ENCODE measurements around the gene HIC1. TPM values are rescaled to one million over a fixed set of nuclear protein-coding genes. Genes with fewer than 3 reads are reported as not detected.

The HIC1 gene
- polyA plus RNA-seq, 3 donors: 0.13 to 14.2 (median 0.30) TPM

DNA sequence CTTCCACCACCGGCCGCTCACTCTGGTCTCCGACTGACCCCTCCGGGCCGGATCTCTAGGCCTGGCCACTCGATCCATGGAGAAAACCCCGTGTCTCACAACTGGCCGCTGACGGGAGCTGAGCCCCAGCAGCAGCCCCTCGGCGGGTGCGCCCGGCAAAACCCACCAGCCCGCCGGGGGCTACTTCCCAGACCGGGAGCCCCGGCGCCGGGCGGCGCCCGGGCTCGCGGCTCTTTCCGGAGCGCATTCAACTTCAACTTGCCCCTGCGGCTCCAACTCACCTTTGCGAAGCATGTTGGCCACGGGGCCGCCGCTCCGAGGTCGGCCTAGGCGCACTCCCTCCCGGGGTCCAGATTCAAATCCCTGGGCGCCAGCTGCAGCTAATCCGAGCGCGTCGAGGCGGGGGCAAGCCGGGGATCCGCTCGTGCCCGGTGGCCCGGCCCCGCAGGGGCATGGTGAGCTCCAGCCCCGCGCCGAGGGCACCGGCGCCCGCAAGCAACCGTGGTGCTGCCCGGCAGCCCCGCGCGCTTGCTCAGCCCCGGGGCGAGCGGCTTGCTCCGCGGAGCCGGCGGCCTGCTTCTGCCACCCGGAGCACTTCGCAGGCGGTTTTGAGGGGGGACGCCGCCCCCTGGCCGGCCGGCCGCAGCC is 30.2 kb upstream of the HIC1 start:
- peak overlapping the region; percentile 32 for H3K9ac ChIP-seq (ENCODE audit: insufficient read depth, low read length, poor library complexity, severe bottlenecking)
- H2AFZ ChIP-seq (ENCODE audit: insufficient read depth, low read depth, low read length, poor library complexity, severe bottlenecking): peak overlapping the region; percentile 77
- H3K27ac Mint-ChIP-seq: peak overlapping the region in 1 of 7 donors; percentile 45
- H3K27ac ChIP-seq (ENCODE audit: low read depth in 1 of 2, low read length in 2 of 2): no peak overlapping the region
- no peaks in the 10 kb centered on the region for H3K36me3 ChIP-seq (replicated peaks in 1 of 2; ENCODE audit: control insufficient read depth in 1 of 2, insufficient read depth in 2 of 2, low read length in 2 of 2)
- peaks cover 28% of the 10 kb centered on the region for H3K4me1 Mint-ChIP-seq
- peak overlapping the region; percentile 22 to 75 (median 29) for H3K4me3 ChIP-seq (replicated peaks in 1 of 3; ENCODE audit: low read depth in 2 of 3, low read length in 3 of 3)
- no peaks in the 10 kb centered on the region for H3K79me2 ChIP-seq (ENCODE audit: insufficient read depth, low read length)
- H4K20me1 ChIP-seq (ENCODE audit: insufficient read depth, low read length): no peaks in the 10 kb centered on the region
- peaks cover 66 to 96% (median 81%) of the 10 kb centered on the region in 3 donors for H3K27me3 Mint-ChIP-seq (ENCODE audit: low read depth in 3 of 3)
- intact Hi-C loops (cut with micrococcal nuclease): loop anchor here in 1 of 2 donors (10.0 kb wide), 1 partner anchor 140 kb away; no protein-coding TSS in a partner anchor
- TF ChIP-seq, protein P1, sequence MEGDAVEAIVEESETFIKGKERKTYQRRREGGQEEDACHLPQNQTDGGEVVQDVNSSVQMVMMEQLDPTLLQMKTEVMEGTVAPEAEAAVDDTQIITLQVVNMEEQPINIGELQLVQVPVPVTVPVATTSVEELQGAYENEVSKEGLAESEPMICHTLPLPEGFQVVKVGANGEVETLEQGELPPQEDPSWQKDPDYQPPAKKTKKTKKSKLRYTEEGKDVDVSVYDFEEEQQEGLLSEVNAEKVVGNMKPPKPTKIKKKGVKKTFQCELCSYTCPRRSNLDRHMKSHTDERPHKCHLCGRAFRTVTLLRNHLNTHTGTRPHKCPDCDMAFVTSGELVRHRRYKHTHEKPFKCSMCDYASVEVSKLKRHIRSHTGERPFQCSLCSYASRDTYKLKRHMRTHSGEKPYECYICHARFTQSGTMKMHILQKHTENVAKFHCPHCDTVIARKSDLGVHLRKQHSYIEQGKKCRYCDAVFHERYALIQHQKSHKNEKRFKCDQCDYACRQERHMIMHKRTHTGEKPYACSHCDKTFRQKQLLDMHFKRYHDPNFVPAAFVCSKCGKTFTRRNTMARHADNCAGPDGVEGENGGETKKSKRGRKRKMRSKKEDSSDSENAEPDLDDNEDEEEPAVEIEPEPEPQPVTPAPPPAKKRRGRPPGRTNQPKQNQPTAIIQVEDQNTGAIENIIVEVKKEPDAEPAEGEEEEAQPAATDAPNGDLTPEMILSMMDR (IDR thresholded peaks at IDR 0.05): no peak
- peak overlapping the region; percentile 80 to 96 for H3K4me3 Mint-ChIP-seq
- peaks cover 0 to 25% (median 14%) of the 10 kb centered on the region in 7 donors for H3K9me3 Mint-ChIP-seq
- peak overlapping the region; percentile 84 for H3K4me2 ChIP-seq (replicated peaks; ENCODE audit: extremely low read depth, low read length, poor library complexity, severe bottlenecking)
- peaks cover 29 to 41% of the 10 kb centered on the region in 2 donors for H3K4me1 ChIP-seq (ENCODE audit: control insufficient read depth in 1 of 2, insufficient read depth in 2 of 2, low read length in 2 of 2)
- WGBS (ENCODE audit: insufficient coverage): under 1% methylated on average over 73 of the region's 73 CpGs
- H3K9me3 ChIP-seq (replicated peaks in 1 of 2; ENCODE audit: control insufficient read depth in 1 of 2, insufficient read depth in 1 of 2, low read length in 2 of 2): peaks cover 8 to 9% of the 10 kb centered on the region in 2 donors
- peaks cover 27 to 87% of the 10 kb centered on the region in 2 donors for H3K27me3 ChIP-seq (ENCODE audit: control insufficient read depth in 2 of 2, insufficient read depth in 2 of 2, low read length in 2 of 2)
- H3K36me3 Mint-ChIP-seq: peaks cover 5 to 7% of the 10 kb centered on the region in 2 donors
- DNase-seq: no peak

- Histone ChIP-seq H3K27me3 (ENCODE audit: control insufficient read depth in 2 of 2, insufficient read depth in 2 of 2, low read length in 2 of 2) (peaks cover 27 to 84% of the 10 kb centered on the region in 2 donors), H3K79me2 (ENCODE audit: insufficient read depth, low read length) (no peaks in the 10 kb centered on the region), H3K4me2 (replicated peaks; ENCODE audit: extremely low read depth, low read length, poor library complexity, severe bottlenecking) (peak within 1 kb of the TSS; percentile 84), H3K4me1 (ENCODE audit: control insufficient read depth in 1 of 2, insufficient read depth in 2 of 2, low read length in 2 of 2) (peaks cover 31 to 46% of the 10 kb centered on the region in 2 donors), H3K4me3 (replicated peaks in 1 of 3; ENCODE audit: low read depth in 2 of 3, low read length in 3 of 3) (peak within 1 kb of the TSS; percentile 29 to 75 (median 38)), H3K9ac (ENCODE audit: insufficient read depth, low read length, poor library complexity, severe bottlenecking) (peak within 1 kb of the TSS; percentile 32), H3K27ac (ENCODE audit: low read depth in 1 of 2, low read length in 2 of 2) (no peak within 1 kb of the TSS), H4K20me1 (ENCODE audit: insufficient read depth, low read length) (no peaks in the 10 kb centered on the region), H3K9me3 (replicated peaks in 1 of 2; ENCODE audit: control insufficient read depth in 1 of 2, insufficient read depth in 1 of 2, low read length in 2 of 2) (peaks cover 8 to 9% of the 10 kb centered on the region in 2 donors), H2AFZ (ENCODE audit: insufficient read depth, low read depth, low read length, poor library complexity, severe bottlenecking) (peak within 1 kb of the TSS; percentile 77), H3K36me3 (replicated peaks in 1 of 2; ENCODE audit: control insufficient read depth in 1 of 2, insufficient read depth in 2 of 2, low read length in 2 of 2) (no peaks in the 10 kb centered on the region)
- intact Hi-C loops (cut with micrococcal nuclease): loop anchor here in 1 of 2 donors (10.0 kb wide), 1 partner anchor 140 kb away; no protein-coding TSS in a partner anchor
- TF ChIP-seq, protein P1 (IDR thresholded peaks at IDR 0.05): no peak
- Mint-ChIP-seq H3K36me3 (peaks cover 5 to 7% of the 10 kb centered on the region in 2 donors), H3K4me3 (peak within 1 kb of the TSS; percentile 80 to 96), H3K27me3 (ENCODE audit: low read depth in 3 of 3) (peaks cover 66 to 95% (median 79%) of the 10 kb centered on the region in 3 donors), H3K9me3 (peaks cover 0 to 27% (median 14%) of the 10 kb centered on the region in 7 donors), H3K27ac (peak within 1 kb of the TSS in 5 of 7 donors; percentile 41 to 87 (median 65)), H3K4me1 (peaks cover 29% of the 10 kb centered on the region)
- WGBS (ENCODE audit: insufficient coverage): under 1% methylated on average over 46 of the region's 47 CpGs
- peak; percentile 29 to 46 (median 43) for DNase-seq
Measured at GRCh38 chr17:2025220-2025621, 29.7 kb upstream of the HIC1 start, which contains the start of gene RTN4RL1. Gene RTN4RL1, minus strand, starts transcription at chr17:2025334. Its CDS starts 469 bp downstream, at chr17:2024865.
